ENCODE data around the gene SGK1. TPM values are rescaled to one million over a fixed set of nuclear protein-coding genes. Genes with fewer than 3 reads are reported as not detected.

SGK1 gene
- total RNA-seq, 1 experiment from 2014 or later = 7.8 TPM

GRCh38 chr6:134307870-134308269, 10.0 kb downstream of the SGK1 start:
- Histone ChIP-seq H3K27ac (ENCODE audit: insufficient read length, low read depth, low read length) (no peak overlapping the region), H4K20me1 (ENCODE audit: control insufficient read depth, insufficient read depth, insufficient read length) (no peaks in the 10 kb centered on the region), H2BK5ac (ENCODE audit: insufficient read length, low read length) (no peak overlapping the region), H3K23ac (ENCODE audit: insufficient read length, low read depth, low read length) (no peak overlapping the region), H3K4me1 (ENCODE audit: insufficient read depth, low read length) (peaks cover 3% of the 10 kb centered on the region; the same call in 1 of the 2 replicates), H2BK12ac (ENCODE audit: insufficient read length, low read depth, low read length) (no peak overlapping the region), H3K23me2 (ENCODE audit: insufficient read length, low read depth, low read length, poor library complexity, severe bottlenecking) (no peaks in the 10 kb centered on the region), H3K79me1 (ENCODE audit: insufficient read depth, low read depth, low read length, poor library complexity, severe bottlenecking) (no peaks in the 10 kb centered on the region), H3K9ac (ENCODE audit: extremely low read depth, insufficient read length, low read length) (no peak overlapping the region), H3K14ac (ENCODE audit: insufficient read depth, low read length) (no peak overlapping the region), H3K27me3 (ENCODE audit: insufficient read depth, low read length) (no peaks in the 10 kb centered on the region), H3K79me2 (ENCODE audit: insufficient read depth, low read length) (no peaks in the 10 kb centered on the region), H4K91ac (ENCODE audit: insufficient read length, low read depth, low read length) (no peak overlapping the region), H3K18ac (ENCODE audit: insufficient read length, low read depth, low read length) (no peak overlapping the region), H3K4ac (ENCODE audit: low read depth, low read length) (no peak overlapping the region), H2AFZ (ENCODE audit: low read length) (no peak overlapping the region), H3K4me2 (ENCODE audit: insufficient read depth, insufficient read length, low read length) (no peak overlapping the region), H4K5ac (ENCODE audit: insufficient read length, low read depth, low read length) (no peak overlapping the region), H2BK15ac (ENCODE audit: low read depth, low read length) (no peak overlapping the region), H3K9me3 (ENCODE audit: control insufficient read depth, low read depth, low read length) (no peaks in the 10 kb centered on the region), H4K8ac (replicated peaks; ENCODE audit: insufficient read length, low read depth, low read length) (no peak overlapping the region), H2AK5ac (ENCODE audit: insufficient read length, low read length) (no peak overlapping the region), H2BK20ac (ENCODE audit: low read depth, low read length, poor library complexity, severe bottlenecking) (no peak overlapping the region), H2BK120ac (ENCODE audit: low read depth, low read length, poor library complexity, severe bottlenecking) (no peak overlapping the region), H3K56ac (ENCODE audit: insufficient read length, low read depth, low read length) (no peak overlapping the region), H3T11ph (ENCODE audit: low read length) (no peak overlapping the region)
- no peak for DNase-seq
- no peak overlapping the region for H3K27ac Mint-ChIP-seq
- no peaks in the 10 kb centered on the region for H3K36me3 Mint-ChIP-seq (ENCODE audit: insufficient read depth in 1 of 3, low read depth in 3 of 3)
- TF ChIP-seq CTCF (conservative IDR thresholded peaks at IDR 0.05) = no peak
- WGBS (ENCODE audit: extremely low coverage, insufficient read length, low lambda C conversion rate) = no CpG with 5 or more reads among the region's 5 CpGs
- H3K4me3 Mint-ChIP-seq = no peak overlapping the region
- peaks cover 25 to 28% of the 10 kb centered on the region in 2 experiments for H3K4me1 Mint-ChIP-seq
- no peaks in the 10 kb centered on the region; the same call in 1 of the 2 replicates for H3K27me3 Mint-ChIP-seq (ENCODE audit: low read depth)
- peaks cover 0 to 4% of the 10 kb centered on the region in 2 experiments; a peak in 1 of 5 replicates for H3K9me3 Mint-ChIP-seq
